HG03060 (cell line): ENCODE results near the gene LMBR1L.
A peak's percentile ranks its signal among the peaks of the same experiment; 100 is the strongest.
"Not testable (repeated sequence)": the region's sequence is repeated elsewhere in the genome, so short reads cannot be mapped to it uniquely, and the experiment has no call there.

Experiments used
- ATAC-seq: cut with Tn5 transposase; IDR thresholded peaks from one replicate; pipeline ENCODE4 v1.9.1; 2021; ENCODE audit warnings: low read depth, moderate number of reproducible peaks; ENCODE audit not compliant: unreplicated experiment

LMBR1L gene

GRCh38 chr12:49088932-49089330 lies 21.7 kb downstream of the LMBR1L start:
- no peak for ATAC-seq

- no peak for ATAC-seq
These were observed 22.3 kb downstream of the LMBR1L start for GRCh38 chr12:49088150-49088931.

GRCh38 chr12:49086116-49086515 lies 24.5 kb downstream of the LMBR1L start:
- ATAC-seq, result no peak

- ATAC-seq, result no peak
These were observed 26.2 kb downstream of the LMBR1L start for GRCh38 chr12:49084438-49084837.

- ATAC-seq, result no peak
These were observed 30.9 kb downstream of the LMBR1L start for GRCh38 chr12:49079793-49080192.

GRCh38 chr12:49070971-49071370 lies 39.7 kb downstream of the LMBR1L start:
- ATAC-seq, result no peak

GRCh38 chr12:49069507-49070346 lies 40.9 kb downstream of the LMBR1L start, which contains the start of gene RHEBL1:
RHEBL1 (minus strand) TSS chr12:49069979; CDS start chr12:49069785, 194 bp downstream.
- ATAC-seq, result peak; percentile 87

- ATAC-seq, result no peak
These were observed 41.7 kb downstream of the LMBR1L start for GRCh38 chr12:49068879-49069506.

GRCh38 chr12:49066120-49066519 lies 44.5 kb downstream of the LMBR1L start:
- ATAC-seq, result no peak

GRCh38 chr12:49064767-49065152 lies 45.9 kb downstream of the LMBR1L start:
- no peak for ATAC-seq

GRCh38 chr12:49061916-49062315 lies 48.7 kb downstream of the LMBR1L start:
- ATAC-seq, result not testable (repeated sequence)

GRCh38 chr12:49061157-49061650 lies 49.4 kb downstream of the LMBR1L start:
- no peak for ATAC-seq

GRCh38 chr12:49060237-49061156 lies 50.1 kb downstream of the LMBR1L start, which contains the start of gene KMT2D:
KMT2D (minus strand) TSS chr12:49060794; CDS start chr12:49055324, 5,470 bp downstream.
- ATAC-seq, result peak; percentile 40

- ATAC-seq, result no peak
These were observed 51.1 kb downstream of the LMBR1L start for GRCh38 chr12:49059299-49060171.

GRCh38 chr12:49059045-49059298 lies 51.7 kb downstream of the LMBR1L start:
- ATAC-seq, result no peak

- no peak for ATAC-seq
These were observed 52.1 kb downstream of the LMBR1L start for GRCh38 chr12:49058366-49059044.

- ATAC-seq, result no peak
These were observed 52.8 kb downstream of the LMBR1L start for GRCh38 chr12:49057888-49058287.

- peak; percentile 56 for ATAC-seq
These were observed 54.5 kb downstream of the LMBR1L start for GRCh38 chr12:49055978-49056754.
